Measurements from ENCODE around the gene PPP1R3G. TPM values are rescaled to one million over a fixed set of nuclear protein-coding genes. Genes with fewer than 3 reads are reported as not detected.

The PPP1R3G gene
- polyA plus RNA-seq, 2 of the 4 experiments (the other 2 are of a cell fraction): 0.21 to 0.72 TPM

DNA sequence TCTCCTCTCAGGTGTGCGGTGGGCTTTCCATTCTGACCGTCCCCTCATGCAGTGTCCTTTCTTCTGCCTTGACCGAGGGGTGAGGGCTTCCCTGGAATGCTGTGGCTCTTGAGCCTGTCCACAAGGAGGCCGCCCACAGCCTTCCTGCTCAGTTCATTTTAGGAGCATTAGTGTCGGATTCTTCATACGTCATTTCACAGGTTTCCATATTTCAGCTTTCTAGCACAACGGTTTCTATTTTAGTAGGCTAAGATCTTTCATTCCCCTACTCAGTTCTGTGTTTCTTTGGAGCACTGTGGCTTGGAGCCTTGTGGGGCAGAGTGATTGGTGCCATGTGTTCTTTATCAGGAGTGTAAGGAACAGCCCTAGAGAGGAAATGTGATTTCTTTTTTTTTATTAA is 5.5 kb downstream of the PPP1R3G start:
- no peak for ATAC-seq
- ChIA-PET CTCF (no interaction called here), POLR2A (no interaction called here)
- Histone ChIP-seq H3K27ac (no peak overlapping the region), H3K4me1 (0 out of 3 replicates have a peak, but pooled peaks cover 5% of the 10 kb centered on the region), H3K9me3 (no peaks in the 10 kb centered on the region), H3K4me2 (no peak overlapping the region), H3K4me3 (no peak overlapping the region)
- TF ChIP-seq ZC3H11A (IDR thresholded peaks at IDR 0.05) (no peak), MAZ (IDR thresholded peaks at IDR 0.05; ENCODE audit: borderline replicate concordance, low read depth, low read length) (no peak), KDM5A (IDR thresholded peaks at IDR 0.05) (no peak), NFE2L2 (conservative IDR thresholded peaks at IDR 0.05; ENCODE audit: low read length) (no peak), CHD2 (IDR thresholded peaks at IDR 0.05; ENCODE audit: low read length, partially characterized antibody) (no peak), EHMT2 (IDR thresholded peaks at IDR 0.05; ENCODE audit: low read depth) (no peak), SREBF2 (IDR thresholded peaks at IDR 0.05) (no peak), MYC (IDR thresholded peaks at IDR 0.05; ENCODE audit: borderline replicate concordance, low read length) (no peak), NPAS2 (CRISPR knock-in tag; IDR thresholded peaks at IDR 0.05; ENCODE audit: borderline replicate concordance) (no peak), ESRRA (IDR thresholded peaks at IDR 0.05; ENCODE audit: borderline replicate concordance, low read length) (no peak), HOXA7 (CRISPR knock-in tag; IDR thresholded peaks at IDR 0.05) (no peak), CEBPB (IDR thresholded peaks at IDR 0.05) (no peak), PHF8 (IDR thresholded peaks at IDR 0.05; ENCODE audit: borderline replicate concordance, low read depth) (no peak), HDAC2 (IDR thresholded peaks at IDR 0.05) (no peak), FOSL2 (IDR thresholded peaks at IDR 0.05) (no peak), FOSL2 (CRISPR knock-in tag; IDR thresholded peaks at IDR 0.05) (no peak), HOXB5 (CRISPR knock-in tag; IDR thresholded peaks at IDR 0.05) (no peak)
- TF ChIP-seq, protein P1, sequence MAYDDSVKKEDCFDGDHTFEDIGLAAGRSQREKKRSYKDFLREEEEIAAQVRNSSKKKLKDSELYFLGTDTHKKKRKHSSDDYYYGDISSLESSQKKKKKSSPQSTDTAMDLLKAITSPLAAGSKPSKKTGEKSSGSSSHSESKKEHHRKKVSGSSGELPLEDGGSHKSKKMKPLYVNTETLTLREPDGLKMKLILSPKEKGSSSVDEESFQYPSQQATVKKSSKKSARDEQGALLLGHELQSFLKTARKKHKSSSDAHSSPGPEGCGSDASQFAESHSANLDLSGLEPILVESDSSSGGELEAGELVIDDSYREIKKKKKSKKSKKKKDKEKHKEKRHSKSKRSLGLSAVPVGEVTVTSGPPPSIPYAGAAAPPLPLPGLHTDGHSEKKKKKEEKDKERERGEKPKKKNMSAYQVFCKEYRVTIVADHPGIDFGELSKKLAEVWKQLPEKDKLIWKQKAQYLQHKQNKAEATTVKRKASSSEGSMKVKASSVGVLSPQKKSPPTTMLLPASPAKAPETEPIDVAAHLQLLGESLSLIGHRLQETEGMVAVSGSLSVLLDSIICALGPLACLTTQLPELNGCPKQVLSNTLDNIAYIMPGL (CRISPR knock-in tag; IDR thresholded peaks at IDR 0.05; ENCODE audit: borderline replicate concordance): no peak
- TF ChIP-seq, protein P2, sequence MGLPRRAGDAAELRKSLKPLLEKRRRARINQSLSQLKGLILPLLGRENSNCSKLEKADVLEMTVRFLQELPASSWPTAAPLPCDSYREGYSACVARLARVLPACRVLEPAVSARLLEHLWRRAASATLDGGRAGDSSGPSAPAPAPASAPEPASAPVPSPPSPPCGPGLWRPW (IDR thresholded peaks at IDR 0.05): no peak
- TF ChIP-seq, protein P3, sequence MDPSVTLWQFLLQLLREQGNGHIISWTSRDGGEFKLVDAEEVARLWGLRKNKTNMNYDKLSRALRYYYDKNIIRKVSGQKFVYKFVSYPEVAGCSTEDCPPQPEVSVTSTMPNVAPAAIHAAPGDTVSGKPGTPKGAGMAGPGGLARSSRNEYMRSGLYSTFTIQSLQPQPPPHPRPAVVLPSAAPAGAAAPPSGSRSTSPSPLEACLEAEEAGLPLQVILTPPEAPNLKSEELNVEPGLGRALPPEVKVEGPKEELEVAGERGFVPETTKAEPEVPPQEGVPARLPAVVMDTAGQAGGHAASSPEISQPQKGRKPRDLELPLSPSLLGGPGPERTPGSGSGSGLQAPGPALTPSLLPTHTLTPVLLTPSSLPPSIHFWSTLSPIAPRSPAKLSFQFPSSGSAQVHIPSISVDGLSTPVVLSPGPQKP (IDR thresholded peaks at IDR 0.05; ENCODE audit: low read depth, low read length): no peak
- FAIRE-seq: no peak
- no peak for DNase-seq (ENCODE audit: low read depth in 1 of 2, low spot score in 1 of 2)
- 92% methylated on average over 7 of the region's 7 CpGs for WGBS (ENCODE audit: missing lambda C conversion rate)

DNA sequence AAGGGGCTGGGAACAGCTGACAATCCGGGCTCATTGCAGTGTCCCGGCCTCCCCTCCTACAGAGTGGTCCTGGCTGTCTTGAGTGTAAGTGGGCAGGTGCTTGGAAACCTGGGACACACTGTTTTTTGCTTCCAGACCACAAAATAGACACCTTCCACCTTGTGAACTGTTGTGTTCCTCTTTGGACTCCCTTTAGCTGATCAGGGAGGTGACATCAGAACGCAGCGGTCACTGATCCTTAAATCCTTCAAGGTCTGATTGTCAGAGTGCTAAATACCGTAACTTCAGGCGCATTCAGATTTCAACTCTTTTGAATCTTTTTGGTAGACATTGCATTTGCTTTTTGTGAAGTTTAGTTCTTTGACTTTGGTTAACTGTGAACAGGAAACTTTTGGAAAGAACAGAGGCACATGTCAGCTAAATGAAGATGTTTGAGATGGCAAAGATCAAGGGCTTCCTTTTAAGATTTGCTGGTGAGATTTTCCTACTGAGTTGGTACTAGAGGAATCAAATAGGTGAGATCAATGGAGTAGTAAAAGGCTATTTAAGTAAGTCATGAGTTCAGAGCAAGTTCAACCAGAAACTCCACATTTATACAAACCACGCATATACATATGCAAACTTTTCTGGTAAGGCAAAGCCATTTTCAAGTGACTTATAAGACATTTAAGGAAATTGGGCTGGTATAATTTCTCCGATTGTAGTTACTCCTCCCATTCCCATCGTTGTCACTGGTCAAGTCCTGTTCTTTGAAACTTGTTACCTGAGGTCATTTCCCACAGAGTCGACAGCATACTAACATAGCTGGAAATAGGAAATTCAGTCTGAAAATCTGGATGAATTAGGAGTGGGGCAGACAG is 6.3 kb downstream of the PPP1R3G start:
- Histone ChIP-seq H3K27ac (no peak overlapping the region), H3K4me1 (0 out of 3 replicates have a peak, but pooled peaks cover 5% of the 10 kb centered on the region), H3K4me3 (no peak overlapping the region), H3K4me2 (no peak overlapping the region), H3K9me3 (no peaks in the 10 kb centered on the region)
- DNase-seq (ENCODE audit: low read depth in 1 of 2, low spot score in 1 of 2): no peak
- POLR2A ChIA-PET: no interaction called here
- 80% methylated on average over 10 of the region's 10 CpGs for WGBS (ENCODE audit: missing lambda C conversion rate)
- TF ChIP-seq CHD4 (IDR thresholded peaks at IDR 0.05; ENCODE audit: borderline replicate concordance): no peak
- no peak for TF ChIP-seq RARB (CRISPR knock-in tag; IDR thresholded peaks at IDR 0.05)
- TF ChIP-seq, protein P4, sequence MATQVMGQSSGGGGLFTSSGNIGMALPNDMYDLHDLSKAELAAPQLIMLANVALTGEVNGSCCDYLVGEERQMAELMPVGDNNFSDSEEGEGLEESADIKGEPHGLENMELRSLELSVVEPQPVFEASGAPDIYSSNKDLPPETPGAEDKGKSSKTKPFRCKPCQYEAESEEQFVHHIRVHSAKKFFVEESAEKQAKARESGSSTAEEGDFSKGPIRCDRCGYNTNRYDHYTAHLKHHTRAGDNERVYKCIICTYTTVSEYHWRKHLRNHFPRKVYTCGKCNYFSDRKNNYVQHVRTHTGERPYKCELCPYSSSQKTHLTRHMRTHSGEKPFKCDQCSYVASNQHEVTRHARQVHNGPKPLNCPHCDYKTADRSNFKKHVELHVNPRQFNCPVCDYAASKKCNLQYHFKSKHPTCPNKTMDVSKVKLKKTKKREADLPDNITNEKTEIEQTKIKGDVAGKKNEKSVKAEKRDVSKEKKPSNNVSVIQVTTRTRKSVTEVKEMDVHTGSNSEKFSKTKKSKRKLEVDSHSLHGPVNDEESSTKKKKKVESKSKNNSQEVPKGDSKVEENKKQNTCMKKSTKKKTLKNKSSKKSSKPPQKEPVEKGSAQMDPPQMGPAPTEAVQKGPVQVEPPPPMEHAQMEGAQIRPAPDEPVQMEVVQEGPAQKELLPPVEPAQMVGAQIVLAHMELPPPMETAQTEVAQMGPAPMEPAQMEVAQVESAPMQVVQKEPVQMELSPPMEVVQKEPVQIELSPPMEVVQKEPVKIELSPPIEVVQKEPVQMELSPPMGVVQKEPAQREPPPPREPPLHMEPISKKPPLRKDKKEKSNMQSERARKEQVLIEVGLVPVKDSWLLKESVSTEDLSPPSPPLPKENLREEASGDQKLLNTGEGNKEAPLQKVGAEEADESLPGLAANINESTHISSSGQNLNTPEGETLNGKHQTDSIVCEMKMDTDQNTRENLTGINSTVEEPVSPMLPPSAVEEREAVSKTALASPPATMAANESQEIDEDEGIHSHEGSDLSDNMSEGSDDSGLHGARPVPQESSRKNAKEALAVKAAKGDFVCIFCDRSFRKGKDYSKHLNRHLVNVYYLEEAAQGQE (IDR thresholded peaks at IDR 0.05): no peak
- TF ChIP-seq HOXB13 (CRISPR knock-in tag; IDR thresholded peaks at IDR 0.05; ENCODE audit: low read depth): no peak
- TF ChIP-seq BHLHE40 (IDR thresholded peaks at IDR 0.05; ENCODE audit: low read depth, low read length): no peak
- TF ChIP-seq ZFP36 (IDR thresholded peaks at IDR 0.05; ENCODE audit: borderline replicate concordance, partially characterized antibody): no peak
- TF ChIP-seq POLR2AphosphoS2 (conservative IDR thresholded peaks at IDR 0.05; ENCODE audit: low read length): no peak
- no peak for TF ChIP-seq EP300 (IDR thresholded peaks at IDR 0.05)
- no peak for TF ChIP-seq MAFK (IDR thresholded peaks at IDR 0.05; ENCODE audit: partially characterized antibody)
- TF ChIP-seq RFX5 (IDR thresholded peaks at IDR 0.05): no peak
- TF ChIP-seq, protein P2 (IDR thresholded peaks at IDR 0.05): no peak
- TF ChIP-seq ESRRA (IDR thresholded peaks at IDR 0.05; ENCODE audit: borderline replicate concordance, low read length): no peak
- TF ChIP-seq FOXS1 (CRISPR knock-in tag; IDR thresholded peaks at IDR 0.05): no peak
- TF ChIP-seq HEYL (CRISPR knock-in tag; IDR thresholded peaks at IDR 0.05): no peak
- TF ChIP-seq NFE2L2 (conservative IDR thresholded peaks at IDR 0.05; ENCODE audit: low read length): no peak
- FAIRE-seq: no peak
- no peak for ATAC-seq
- CTCF ChIA-PET: no interaction called here
